ENCODE measurements around the gene SYK.
"Not testable (repeated sequence)": the region's sequence is repeated elsewhere in the genome, so short reads cannot be mapped to it uniquely, and the experiment has no call there.

The SYK gene

DNA sequence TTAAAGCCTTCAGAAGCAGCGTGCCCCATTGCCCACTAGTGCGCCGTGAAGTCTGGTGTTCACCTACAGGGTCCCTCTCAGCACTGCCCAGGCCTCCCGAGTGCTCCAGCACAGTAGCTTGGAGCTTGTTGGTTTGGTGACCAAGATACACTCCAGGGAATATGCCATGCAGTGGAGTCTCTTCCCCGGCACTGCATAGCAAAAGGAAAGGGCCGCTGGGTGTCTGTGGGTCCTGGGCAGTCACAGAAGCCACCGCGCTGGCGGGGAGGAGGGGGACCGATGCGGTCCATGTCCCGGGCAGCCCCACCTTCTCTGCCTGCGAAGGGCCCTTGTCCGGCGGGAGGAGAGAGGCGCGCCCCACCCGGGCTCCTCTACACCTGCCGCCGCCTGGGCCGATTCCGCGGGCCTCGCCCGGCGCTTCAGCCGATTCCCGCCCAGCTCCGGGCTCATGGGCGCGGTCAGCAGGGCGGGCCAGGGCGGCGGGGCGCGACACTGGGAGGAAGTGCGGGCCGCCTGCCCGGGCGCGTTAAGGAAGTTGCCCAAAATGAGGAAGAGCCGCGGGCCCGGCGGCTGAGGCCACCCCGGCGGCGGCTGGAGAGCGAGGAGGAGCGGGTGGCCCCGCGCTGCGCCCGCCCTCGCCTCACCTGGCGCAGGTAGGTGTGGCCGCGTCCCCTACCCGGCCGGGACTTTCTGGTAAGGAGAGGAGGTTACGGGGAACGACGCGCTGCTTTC is at the start of gene SYK:
TSS of gene SYK (plus strand) at position 579 of the 732 bp plus-strand sequence. CDS start 42,080 bp downstream, outside the sequence.
- peak; percentile 14 for DNase-seq

DNA sequence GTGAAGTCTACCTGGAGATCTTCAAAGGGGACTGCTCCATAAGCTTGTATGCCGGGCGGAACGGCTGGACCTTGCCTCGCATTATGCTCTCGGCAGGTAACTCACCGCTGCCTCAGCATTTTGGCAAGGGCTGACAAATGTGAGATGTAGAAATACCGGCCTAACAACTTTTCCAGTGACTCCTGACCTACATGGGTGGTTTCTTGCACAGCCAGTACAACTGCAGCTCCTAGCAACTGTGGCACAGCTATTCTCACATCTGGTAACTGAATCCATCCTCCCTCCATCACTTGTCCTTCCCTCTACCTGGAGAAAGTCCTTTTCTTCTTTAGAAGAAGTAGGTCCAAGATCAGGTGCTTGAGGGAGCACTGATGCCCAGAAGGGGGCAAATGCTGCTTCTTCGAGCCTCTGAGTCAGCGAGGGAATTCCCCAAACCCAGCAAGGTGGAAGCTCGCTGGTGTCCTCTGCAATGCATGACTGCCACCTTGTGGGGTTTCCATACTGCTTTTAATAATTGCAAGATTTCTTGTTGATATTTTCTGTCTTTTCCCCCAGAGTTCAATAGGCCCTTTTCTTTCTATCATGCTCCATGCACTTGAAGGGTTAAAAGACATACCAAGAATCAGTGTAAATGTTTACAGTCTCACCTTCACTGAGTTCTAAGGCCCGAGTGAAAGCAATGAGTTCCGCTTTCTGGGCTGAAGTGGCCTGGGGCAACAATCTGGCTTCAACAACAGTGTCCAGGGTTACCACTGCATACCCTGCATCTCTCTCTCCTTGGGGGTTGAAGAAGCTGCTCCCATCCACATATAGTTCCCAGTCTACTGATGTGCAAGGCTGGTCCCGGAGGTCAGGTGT is 45.9 kb upstream of the SYK start:
- DNase-seq = peak; percentile 11

DNA sequence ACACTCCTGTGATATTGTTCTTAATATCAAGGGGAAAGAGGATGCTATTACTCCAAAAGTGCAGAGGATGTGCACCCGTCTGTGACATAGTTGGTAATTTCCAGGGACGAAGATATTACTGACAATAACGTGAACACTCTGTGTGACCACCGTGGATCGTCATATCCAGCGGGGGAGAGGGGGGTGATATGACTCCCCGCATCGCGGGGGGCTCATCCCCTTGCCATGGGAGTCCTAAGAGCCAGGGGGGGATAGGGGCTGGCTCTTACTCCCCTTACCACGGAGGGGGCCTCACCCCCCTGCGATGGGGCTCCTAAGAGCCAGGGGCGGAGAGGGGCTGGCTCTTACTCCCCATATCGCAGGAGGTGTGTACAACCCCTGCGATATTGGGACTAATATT is 41.0 kb upstream of the SYK start:
- not testable (repeated sequence) for DNase-seq

DNA sequence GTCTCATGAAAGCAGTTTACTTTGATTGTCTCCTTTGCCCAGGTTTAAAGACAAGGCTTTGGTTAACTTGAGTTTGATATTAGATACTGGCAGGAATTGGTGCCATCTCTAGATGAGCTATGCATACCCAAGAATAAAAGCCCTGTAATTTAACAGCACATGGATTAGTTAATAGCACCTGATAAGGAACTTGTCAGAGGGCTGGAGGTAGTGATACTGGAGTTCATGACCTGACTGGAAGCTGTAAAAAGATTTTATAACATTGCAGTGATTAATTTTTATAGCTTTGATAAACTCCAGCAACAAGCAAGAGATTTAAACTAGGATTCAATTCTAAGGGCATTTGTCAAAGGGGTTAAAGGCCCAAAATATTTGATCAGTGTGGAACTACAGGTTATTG is 34.9 kb upstream of the SYK start:
- no peak for DNase-seq

DNA sequence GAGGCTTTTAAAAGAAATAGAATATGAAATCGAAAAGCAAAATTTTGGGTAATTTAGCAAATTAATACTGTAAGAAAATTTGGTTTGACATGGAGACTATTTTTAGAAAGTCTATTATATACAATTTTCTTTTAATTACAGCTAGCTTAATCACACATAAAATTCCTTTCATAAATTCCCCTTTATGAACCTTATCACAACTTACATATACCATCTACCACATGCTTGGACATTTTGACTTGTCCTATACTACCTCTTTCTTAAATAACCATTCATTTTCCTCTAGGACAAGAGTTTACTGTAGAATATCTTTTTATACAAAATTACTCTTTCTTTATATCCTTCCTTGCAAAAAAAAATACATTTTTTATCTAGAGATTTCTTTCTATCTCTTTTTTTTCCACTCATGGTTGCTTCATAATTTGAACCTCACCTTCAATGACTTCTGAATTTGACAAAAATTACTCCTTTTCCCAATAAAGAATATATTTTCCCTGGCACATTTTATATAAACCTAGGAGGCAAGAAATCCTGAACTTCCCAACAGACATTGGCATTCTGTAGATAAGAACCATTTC is 34.0 kb upstream of the SYK start:
- no peak for DNase-seq

DNA sequence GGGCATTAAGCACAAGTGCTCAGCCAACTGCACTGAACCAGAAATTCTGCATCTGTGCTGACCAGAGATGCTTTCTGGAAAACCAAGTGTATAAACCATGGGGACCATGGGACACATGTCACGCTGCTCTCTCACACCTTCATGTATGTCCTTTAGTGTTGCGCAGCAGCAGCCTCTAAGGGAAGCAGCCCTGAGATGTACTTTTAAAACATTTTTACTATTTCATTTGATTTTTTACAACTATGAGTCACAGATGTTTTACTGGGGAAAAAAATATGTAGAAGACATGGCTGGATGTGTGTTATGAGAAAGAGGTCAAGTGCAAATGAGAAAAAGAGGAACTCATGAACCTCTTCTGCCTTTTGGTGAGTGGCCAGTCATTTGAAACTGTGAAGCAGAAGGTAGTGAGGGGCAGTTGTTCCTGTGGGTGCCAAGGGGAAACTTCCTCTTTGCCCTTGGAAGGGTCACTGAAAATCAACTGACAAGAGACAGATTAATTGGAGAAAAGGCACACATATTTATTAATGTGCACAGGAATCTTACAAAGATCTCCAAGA is 31.4 kb upstream of the SYK start:
- no peak for DNase-seq

DNA sequence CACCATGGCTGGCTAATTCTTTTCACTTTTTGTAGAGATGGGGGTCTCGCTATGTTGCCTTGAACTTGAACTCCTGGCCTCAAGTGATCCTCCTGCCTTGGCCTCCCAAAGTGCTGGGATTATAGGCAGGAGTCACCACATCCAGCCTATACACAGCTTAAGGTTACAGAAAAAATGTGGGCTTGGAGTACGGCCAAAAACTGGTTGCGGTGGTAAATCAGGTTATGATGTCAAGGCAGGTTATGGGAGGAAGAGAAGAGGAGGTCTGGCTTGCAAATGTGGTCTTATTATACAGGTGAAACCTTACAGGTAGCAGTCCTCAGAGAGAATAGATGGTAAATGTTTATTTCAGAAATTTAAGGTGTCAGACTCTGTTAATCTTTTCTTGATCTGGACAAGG is 30.7 kb upstream of the SYK start:
- no peak for DNase-seq

DNA sequence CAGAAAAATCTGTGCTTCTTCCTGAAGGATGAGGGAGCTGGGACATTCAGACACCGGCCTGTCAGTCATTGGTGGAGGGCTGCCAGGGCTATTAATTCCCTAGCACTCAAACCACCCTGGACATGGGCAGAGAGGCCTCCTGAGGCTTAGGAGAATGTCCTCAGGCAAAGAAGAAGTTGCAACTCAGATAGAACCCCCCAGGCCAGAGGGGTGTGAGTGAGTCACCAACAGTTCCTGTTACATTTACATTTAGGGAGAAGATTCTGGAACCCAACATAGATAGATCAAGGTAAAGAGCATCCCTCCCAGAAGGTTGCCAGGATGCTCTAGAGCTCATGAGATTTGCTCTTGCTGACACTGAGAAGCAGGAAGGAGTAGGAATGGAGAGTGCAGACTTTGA is 29.2 kb upstream of the SYK start:
- DNase-seq = no peak

DNA sequence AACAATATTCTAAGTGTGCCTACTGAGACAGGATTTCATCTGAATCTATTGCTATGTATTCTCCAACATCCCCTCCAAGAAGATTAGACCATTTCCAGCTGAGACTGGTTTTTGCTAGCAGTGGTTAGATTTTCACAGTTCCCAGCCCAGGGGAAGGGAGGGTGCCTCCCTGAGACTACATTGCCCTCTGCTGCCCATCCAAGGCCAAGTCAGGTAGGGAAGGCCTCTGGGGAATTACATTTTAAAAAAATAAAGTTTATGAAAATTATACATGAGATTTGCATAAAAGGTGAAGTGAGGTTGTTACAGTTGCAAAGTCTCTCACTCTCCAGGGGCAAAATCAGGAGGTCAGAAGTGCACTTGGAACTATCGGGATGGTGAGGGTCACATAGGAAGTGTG is 28.0 kb upstream of the SYK start:
- DNase-seq = no peak

DNA sequence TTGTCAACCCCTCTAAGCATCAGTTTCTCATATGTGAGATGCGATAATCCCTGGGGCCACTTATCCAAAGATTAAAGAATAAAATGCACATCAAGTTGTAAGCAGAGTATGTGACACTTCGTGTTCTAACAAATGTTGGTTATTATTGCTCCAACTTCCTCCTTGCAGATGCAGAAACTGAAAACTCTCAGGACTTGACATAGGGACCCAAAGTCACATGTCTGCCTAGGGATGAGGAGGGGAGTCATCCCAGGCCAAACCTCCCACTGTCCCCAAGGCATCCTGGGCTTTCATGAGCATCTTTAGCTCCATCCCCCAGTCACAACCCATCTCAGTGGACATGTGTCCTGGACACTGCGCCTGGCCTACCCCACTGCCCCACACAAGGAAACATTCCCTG is 27.5 kb upstream of the SYK start:
- no peak for DNase-seq

DNA sequence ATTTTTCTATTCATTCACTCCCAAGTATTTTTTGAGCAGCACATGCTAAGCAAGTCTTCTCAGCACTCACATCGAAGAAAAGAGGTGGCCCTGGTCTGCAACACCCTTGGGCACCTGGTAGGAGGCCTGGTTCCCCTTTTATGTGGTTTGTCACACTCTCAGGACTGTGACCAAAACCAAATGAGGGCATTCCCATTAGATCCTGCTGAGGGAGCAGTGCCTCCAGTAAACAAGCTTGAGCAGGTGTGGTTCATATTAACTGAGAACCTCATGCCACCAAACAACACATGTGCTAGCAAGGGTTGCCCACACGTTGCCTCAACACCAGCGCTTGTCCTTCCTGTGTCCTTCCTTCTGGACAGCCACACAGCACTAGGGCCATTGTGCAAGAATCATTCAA is 26.9 kb upstream of the SYK start:
- no peak for DNase-seq

DNA sequence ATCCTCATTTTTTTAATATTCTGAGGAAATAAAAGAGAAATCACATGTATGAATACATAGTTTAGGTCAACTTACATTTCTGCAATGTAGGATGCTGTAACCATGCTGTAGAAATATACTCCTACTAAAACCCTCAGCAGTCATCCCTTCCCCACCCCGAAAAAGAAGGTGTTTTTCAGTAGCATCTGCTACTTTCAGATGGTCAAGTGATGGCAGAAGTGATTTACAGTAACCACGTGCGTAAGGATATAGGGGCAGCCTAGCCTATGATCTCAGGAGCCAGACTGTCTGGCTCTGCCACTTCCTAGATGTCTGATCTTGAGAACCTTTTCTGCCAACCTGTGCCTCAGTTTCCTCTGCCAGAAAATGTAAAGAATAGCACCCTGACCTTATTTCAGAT is 26.0 kb upstream of the SYK start:
- DNase-seq = no peak

DNA sequence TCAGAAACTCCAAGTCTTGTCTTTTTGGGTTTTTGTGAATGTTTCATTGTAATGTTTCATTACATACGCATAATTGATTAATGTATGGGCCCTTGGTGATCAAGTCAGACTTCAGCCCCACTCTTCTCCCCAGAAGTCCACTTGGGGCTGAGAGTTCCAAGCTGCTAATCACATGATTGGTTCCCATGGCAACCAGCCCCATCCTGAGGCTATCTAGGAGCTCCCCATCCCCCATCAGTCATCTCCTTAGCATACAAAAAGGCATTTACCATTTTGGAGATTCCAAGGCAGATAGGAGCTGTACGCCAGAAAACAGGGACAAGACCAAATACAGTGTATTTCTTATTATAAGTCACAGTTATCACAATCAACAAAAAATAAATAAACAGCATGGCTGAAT is 22.9 kb upstream of the SYK start:
- no peak for DNase-seq

DNA sequence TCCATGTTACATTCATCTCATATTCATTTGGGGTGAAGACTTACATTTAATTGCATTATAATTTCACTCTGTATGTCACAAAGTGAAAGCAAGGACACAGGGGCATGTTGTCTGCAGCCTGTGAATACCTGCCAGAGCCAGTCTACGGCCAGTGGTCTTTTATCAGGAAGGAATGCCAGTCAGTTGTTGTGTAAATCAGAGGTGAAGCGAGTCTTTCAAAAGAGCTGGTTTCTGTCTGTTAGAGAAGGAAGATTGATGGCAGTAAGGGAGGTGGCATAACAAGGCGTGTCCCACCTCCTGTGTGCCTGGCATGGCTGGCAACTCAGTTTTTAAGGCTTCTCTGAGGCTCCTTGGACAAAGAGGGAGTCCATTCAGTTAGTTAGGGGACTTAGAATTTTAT is 18.1 kb upstream of the SYK start:
- no peak for DNase-seq

DNA sequence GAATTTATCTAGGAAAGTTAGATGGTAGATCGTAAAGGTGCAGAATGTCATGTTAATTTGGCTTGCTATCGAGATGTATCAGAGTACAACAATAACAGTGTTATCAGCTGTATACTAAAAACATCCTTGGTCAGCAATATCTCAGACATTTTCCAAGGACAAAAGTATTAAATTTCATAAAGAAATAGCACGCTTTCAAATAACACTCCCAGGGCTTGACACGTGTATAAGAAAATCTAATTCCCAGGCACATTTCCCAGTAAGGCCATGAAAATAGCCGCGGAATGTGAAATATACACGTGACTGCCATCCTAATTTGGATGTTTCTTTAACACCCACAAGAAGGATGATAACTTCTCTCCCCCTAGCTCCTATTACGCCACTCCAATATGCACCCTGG is 17.7 kb upstream of the SYK start:
- no peak for DNase-seq

DNA sequence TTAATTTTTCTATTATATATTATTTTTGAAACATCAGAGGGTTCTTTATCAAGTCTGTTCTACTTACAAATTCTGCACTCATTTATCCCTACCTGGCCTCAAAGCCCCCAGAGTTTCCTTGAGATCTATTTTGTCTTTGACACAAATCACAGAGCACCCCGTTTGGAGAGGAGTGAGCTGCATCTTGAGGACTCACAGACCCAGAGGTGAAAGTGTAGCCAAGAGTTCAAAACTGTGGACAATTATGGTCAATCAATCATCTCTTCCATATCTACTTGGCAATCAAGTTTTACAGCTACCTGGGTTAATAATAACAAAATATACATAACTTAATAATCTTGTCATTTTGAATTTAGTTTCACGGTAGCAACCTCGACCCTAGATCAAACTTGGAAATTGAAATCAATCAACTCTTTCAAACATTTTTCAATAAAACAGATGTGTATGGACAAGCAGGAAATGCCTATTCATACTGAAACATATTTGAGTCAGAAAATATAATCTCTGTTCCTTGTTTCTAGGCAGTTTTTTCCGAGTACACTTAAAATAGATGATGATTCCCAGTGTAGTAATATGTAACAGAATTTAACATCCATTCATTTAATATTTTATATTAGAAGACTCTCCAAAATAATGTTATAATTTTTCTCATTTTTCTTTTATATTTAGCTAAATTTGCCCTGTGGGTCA is 13.7 kb upstream of the SYK start:
- DNase-seq = no peak

DNA sequence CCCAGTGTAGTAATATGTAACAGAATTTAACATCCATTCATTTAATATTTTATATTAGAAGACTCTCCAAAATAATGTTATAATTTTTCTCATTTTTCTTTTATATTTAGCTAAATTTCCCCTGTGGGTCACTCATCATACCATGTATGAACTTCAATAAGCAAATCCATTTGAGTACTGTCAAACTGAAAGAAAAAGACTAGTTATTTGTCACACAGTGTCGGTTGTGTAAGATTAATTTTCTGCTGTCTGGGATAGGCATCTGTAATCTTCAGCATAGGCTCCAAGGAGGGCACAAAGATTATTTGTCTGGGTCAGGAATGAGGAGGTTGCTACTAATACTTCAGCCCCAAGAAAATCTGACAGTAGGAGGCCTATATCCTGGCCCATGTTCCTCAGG is 13.1 kb upstream of the SYK start:
- DNase-seq = not testable (repeated sequence)

DNA sequence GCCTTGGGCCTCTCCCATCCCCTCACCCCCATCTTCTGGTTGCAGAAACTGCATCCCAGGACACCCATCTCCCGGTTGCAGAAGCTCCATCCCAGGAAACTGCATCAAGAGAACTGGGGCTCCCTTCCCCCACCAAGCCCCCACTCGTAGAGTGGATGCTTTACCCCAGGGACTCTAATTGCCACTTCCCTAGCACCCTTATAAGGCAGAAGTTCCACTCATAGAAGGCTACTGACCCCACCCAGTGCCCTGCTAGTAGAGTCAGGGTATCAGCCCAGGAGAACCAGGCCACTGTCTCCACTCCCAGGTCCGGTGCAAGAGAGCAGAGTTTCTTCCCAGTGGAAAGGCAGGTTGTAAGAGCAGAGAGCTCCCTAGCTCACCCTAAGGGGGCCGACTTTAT is 12.2 kb upstream of the SYK start:
- DNase-seq = no peak

DNA sequence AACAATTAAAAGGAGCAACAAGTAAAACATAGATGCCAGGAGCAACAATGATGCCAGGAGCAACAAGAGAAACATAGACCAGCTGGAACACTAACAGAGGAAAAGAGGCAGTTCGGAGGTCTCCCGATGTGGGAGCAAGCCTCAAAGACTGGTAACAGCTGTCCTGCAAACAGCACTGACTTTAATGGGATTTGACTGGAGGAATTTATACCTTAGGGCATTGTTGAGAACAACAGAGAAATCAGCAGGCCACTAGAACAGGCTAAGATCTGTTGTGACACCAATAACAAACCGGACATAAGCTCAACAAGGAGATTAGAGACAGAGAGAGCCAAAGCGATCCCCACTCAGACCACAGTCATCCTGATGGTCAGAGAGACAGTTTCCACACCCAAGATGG is 11.8 kb upstream of the SYK start:
- DNase-seq = no peak

DNA sequence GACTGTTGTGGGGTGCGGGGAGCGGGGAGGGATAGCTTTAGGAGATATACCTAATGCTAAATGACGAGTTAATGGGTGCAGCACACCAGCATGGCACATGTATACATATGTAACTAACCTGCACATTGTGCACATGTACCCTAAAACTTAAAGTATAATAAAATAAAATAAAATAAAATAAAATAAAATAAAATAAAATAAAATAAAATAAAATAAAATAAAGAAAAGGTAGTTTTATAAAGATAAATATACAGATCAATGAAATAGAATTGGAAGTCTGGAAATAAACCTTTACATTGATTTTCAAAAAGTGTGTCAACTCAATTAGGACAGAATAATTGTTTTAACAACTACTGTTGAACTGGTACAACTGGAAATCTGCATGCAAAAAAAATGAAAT is 8.6 kb upstream of the SYK start:
- not testable (repeated sequence) for DNase-seq

DNA sequence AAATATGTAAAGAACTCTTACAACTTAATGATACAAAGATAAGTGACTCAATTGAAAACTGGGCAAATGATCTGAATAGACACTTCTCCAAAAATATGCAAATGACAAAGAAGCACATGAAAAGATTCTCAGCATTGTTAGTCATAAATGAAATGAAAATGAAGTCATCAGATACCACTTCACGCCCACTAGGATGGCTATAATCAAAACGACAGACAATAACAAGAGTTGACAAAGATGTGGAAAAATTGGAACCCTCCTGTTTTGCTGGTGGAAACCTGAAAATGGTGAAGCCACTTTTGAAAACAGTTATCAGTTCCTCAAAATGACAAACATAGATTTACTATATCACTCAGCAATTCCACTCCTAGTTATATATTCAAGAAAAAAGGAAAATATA is 7.9 kb upstream of the SYK start:
- DNase-seq = no peak

DNA sequence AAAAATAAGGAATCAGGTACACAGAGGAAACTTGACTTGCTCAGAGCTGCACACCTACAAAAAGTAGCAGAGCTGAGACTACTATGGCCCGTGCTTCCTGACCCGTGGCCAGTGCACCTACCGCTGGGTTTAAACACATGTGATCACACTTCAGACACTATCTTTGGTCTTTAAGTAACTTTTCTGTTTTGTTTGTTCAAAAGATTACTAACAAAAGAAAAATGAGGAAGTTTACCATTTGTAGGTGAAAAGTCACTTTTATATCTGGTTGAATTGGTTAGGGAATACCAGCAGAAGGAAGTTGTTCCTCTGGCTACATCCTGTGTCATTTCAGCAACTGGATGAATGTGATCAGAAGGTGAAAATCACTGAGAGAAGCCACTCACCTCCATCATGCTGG is 6.5 kb upstream of the SYK start:
- DNase-seq = no peak

DNA sequence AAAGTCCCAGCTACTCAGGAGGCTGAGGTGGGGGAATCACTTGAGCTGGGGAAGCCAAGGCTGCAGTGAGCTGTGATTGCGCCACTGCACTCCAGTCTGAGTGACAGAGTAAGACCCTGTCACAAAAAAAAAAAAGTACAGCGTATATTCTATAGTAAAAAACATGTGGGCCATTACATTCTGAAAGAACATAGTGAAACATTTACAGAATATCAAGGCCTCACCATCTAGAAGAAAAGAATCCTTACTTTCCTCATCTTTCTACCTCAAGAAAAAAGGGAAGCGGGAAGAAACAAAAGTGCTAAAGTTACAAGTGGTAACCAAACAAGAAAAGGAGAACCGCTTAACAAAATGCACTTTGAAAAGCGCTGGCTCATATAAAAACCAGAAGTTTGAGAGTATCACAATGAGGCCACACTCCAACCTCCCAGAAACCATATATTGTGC is 5.7 kb upstream of the SYK start:
- DNase-seq = no peak

Data from NCI-H1694 treated with DMSO at 0.1 percent for 48 hours (cell line).